ENCODE results near the gene CRYL1.

The CRYL1 gene

DNA sequence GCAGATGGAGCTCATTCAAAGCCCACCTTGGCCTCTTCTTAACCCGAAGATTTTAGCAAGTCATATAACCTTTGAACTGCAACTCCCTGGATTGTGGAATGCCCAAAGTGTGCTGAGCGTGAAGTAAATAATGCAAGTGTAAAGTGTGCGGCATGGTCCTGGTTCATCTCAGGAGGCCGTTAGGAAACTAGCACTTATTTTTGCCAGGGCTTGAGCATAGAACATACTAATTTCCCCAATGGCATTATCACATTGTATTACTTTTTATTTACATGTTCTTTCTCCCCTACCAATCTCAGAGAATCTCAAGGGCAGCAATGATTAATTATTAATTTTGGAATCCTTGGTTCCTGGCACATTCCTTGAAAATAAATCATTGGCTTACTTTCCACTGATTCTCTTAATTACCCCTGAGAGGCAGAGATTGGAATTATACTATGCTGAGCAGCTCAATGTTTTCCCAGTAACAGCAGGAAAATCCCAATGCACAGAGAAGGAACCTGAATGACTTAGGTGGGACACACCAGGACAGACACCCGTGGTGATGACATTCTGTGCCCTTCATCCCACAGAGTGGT lies 164.7 kb downstream of the CRYL1 start:
- TF ChIP-seq, protein P1, sequence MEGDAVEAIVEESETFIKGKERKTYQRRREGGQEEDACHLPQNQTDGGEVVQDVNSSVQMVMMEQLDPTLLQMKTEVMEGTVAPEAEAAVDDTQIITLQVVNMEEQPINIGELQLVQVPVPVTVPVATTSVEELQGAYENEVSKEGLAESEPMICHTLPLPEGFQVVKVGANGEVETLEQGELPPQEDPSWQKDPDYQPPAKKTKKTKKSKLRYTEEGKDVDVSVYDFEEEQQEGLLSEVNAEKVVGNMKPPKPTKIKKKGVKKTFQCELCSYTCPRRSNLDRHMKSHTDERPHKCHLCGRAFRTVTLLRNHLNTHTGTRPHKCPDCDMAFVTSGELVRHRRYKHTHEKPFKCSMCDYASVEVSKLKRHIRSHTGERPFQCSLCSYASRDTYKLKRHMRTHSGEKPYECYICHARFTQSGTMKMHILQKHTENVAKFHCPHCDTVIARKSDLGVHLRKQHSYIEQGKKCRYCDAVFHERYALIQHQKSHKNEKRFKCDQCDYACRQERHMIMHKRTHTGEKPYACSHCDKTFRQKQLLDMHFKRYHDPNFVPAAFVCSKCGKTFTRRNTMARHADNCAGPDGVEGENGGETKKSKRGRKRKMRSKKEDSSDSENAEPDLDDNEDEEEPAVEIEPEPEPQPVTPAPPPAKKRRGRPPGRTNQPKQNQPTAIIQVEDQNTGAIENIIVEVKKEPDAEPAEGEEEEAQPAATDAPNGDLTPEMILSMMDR (IDR thresholded peaks at IDR 0.05; ENCODE audit: insufficient read depth, low read depth, low read length, missing control alignments): no peak
- no peak for DNase-seq (ENCODE audit: low read depth)

DNA sequence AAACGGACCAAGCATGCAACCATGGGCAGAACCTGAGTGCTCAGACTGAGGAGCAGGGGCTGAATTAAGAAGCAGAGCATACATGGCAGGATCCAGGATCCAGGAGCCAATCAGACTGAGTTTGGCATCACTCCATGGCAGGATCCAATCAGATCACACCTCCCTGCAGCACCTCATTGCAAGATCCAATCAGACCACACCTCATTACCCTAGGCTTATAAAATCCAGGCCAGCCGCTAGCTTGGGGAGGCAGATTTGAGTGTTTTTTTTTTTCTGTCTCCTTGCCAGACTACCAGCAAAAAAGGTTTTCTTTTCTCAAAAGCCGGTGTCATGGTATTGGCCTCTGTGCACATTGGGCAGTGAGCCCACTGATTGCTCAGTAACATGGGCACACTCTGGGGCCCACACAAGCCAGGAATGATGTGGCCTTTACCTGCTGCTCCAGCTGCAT lies 165.6 kb downstream of the CRYL1 start:
- TF ChIP-seq, protein P1 (IDR thresholded peaks at IDR 0.05; ENCODE audit: insufficient read depth, low read depth, low read length, missing control alignments): no peak
- H3K4me3 ChIP-seq (ENCODE audit: low read depth, low read length): no peak overlapping the region
- DNase-seq (ENCODE audit: low read depth): no peak

More for the DNA sequence above, 164.7 kb downstream of the CRYL1 start:
- no peak overlapping the region for H3K4me3 ChIP-seq (ENCODE audit: low read depth, low read length)

DNA sequence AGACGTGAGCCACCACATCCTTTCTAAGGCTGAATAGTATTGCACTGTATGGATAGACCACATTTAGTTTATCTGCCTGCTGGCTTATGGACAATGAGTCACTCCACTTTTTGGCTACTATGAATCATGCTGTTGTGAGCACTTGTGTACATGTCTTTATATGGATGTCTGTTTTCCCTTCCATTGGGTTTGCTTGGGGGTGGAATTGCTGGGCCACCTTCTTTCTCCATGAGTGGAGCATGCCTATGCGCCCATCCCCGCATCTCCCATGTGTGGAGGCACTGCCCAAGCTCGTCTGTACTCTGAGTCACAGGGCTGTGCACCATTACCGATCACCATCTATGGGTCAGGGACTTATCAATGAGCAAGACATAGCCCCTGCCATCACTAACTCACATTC lies 166.3 kb downstream of the CRYL1 start:
- DNase-seq (ENCODE audit: low read depth): no peak
- H3K4me3 ChIP-seq (ENCODE audit: low read depth, low read length): no peak overlapping the region
- TF ChIP-seq, protein P1 (IDR thresholded peaks at IDR 0.05; ENCODE audit: insufficient read depth, low read depth, low read length, missing control alignments): no peak

DNA sequence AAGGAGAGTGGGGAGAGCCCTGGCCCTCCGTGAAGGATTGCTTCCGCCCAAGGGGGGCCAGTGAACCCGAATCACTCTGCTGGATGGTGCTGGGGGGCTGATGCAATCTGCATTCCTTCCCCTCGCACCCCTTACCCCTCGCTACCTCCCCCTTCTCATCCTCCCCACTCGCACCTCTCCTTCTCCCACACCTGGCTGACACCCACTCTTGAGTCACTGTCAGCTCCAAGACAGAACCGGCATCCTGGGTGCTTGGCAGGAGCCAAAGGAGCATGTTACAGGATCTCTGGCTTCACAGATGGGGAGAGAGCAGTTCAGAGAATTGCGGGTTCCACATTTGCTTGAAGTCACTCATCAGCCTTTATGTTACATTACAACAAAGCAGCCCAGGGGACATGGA lies 167.6 kb downstream of the CRYL1 start:
- TF ChIP-seq, protein P1 (IDR thresholded peaks at IDR 0.05; ENCODE audit: insufficient read depth, low read depth, low read length, missing control alignments): no peak
- H3K4me3 ChIP-seq (ENCODE audit: low read depth, low read length): no peak overlapping the region
- DNase-seq (ENCODE audit: low read depth): no peak

DNA sequence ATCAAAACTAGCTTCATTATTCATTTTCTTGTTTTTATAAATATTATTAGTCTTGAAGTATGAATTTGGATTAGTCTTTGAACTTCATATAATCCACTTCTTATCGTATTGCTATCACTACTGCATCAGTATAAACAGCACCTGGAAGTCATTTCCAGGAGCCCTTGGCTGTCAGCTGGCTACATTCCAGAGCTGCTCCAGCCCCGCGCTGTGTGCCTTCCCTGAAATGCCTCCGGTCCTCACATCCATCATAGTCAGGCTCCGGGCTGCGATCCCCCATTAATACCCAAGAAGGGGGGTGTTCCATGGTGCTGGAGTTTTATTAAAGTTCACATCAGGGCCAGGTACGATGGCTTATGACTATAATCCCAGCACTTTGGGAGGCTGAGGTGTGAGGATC lies 169.2 kb downstream of the CRYL1 start:
- TF ChIP-seq, protein P1 (IDR thresholded peaks at IDR 0.05; ENCODE audit: insufficient read depth, low read depth, low read length, missing control alignments): no peak
- H3K4me3 ChIP-seq (ENCODE audit: low read depth, low read length): no peak overlapping the region
- no peak for DNase-seq (ENCODE audit: low read depth)

DNA sequence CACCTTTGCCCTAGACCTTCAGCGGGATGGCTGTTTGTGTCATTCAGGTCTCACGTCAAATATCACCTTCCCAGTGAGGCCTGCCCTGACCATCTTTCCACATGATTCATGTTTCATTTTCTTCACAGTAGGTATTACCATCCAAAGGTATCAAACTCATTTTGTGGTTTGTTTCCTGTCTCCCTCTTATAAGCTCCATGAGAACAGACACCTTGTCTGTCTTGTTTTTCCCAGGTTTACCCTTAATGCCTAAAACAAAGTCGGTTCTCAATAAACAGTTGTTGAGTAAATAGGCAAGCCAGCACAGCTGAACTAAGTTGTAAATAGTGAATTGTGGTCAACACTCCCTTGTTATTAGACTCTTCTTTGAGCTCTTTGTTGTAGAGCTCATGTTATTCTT lies 170.9 kb downstream of the CRYL1 start:
- no peak overlapping the region for H3K4me3 ChIP-seq (ENCODE audit: low read depth, low read length)
- TF ChIP-seq, protein P1 (IDR thresholded peaks at IDR 0.05; ENCODE audit: insufficient read depth, low read depth, low read length, missing control alignments): no peak

DNA sequence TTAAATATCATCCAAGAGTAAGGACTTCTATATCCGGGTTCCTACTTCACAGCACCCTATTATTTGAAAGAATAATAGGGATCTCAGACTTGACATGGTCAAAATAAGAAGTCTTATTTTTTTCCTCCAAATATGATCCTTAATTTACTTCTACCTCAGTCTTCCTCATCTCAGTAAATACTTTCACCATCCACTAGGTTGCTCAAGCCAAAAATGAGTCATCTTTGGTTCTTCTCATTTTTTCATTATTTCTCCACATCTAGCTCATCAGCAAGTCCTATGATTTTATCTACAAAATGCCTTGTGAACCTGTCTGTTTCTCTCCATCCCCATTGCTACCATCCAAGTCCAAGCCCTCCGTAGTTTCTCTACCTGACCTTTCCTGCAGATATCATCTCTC lies 171.7 kb downstream of the CRYL1 start:
- TF ChIP-seq, protein P1 (IDR thresholded peaks at IDR 0.05; ENCODE audit: insufficient read depth, low read depth, low read length, missing control alignments): no peak
- no peak overlapping the region for H3K4me3 ChIP-seq (ENCODE audit: low read depth, low read length)
- no peak for DNase-seq (ENCODE audit: low read depth)

More for the DNA sequence above, 170.9 kb downstream of the CRYL1 start:
- no peak for DNase-seq (ENCODE audit: low read depth)
